HEK293 (cell line): ENCODE data around the gene ATP6AP2.

Experiments
- KLF10 ChIP-seq: fragments of 450-650 bp; IDR thresholded peaks from 2 replicates; pipeline ENCODE4 v1.5.1; 2018; ENCODE audit warnings: missing biosample characterization, mild to moderate bottlenecking, missing genetic modification characterization
- KLF16 ChIP-seq: fragments of 450-650 bp; formaldehyde crosslinking; IDR thresholded peaks from 2 replicates; pipeline ENCODE4 v1.5.1; 2017; ENCODE audit warnings: missing biosample characterization, missing genetic modification characterization
- OSR2 ChIP-seq: fragments of 450-650 bp; formaldehyde crosslinking; IDR thresholded peaks from 2 replicates; pipeline ENCODE4 v1.5.1; 2016; ENCODE audit warnings: missing biosample characterization, missing genetic modification characterization
- PATZ1 ChIP-seq: fragments of 450-650 bp; formaldehyde crosslinking; IDR thresholded peaks from 2 replicates; pipeline ENCODE4 v1.5.1; 2016; ENCODE audit warnings: missing biosample characterization, missing genetic modification characterization
- REST ChIP-seq: fragments of 450-650 bp; formaldehyde crosslinking; IDR thresholded peaks from 2 replicates; pipeline ENCODE4 v1.5.1; 2016; ENCODE audit warnings: missing biosample characterization, missing genetic modification characterization
- SALL2 ChIP-seq: fragments of 450-650 bp; formaldehyde crosslinking; IDR thresholded peaks from 2 replicates; pipeline ENCODE4 v1.5.0; 2017; ENCODE audit warnings: missing biosample characterization, mild to moderate bottlenecking, missing genetic modification characterization, borderline replicate concordance
- SP2 ChIP-seq: fragments of 450-650 bp; formaldehyde crosslinking; IDR thresholded peaks from 2 replicates; pipeline ENCODE4 v1.5.1; 2016; ENCODE audit warnings: missing biosample characterization, missing genetic modification characterization
- ZBTB1 ChIP-seq: fragments of 450-650 bp; formaldehyde crosslinking; IDR thresholded peaks from 2 replicates; pipeline ENCODE4 v1.5.1; 2016; ENCODE audit warnings: missing biosample characterization, missing genetic modification characterization
- ZNF175 ChIP-seq: fragments of 450-650 bp; formaldehyde crosslinking; IDR thresholded peaks from 2 replicates; pipeline ENCODE4 v1.5.1; 2016; ENCODE audit warnings: missing biosample characterization, missing genetic modification characterization
- ZNF202 ChIP-seq: fragments of 450-650 bp; formaldehyde crosslinking; IDR thresholded peaks from 2 replicates; pipeline ENCODE4 v1.5.1; 2016; ENCODE audit warnings: missing biosample characterization, missing genetic modification characterization, borderline replicate concordance
- ZNF221 ChIP-seq: fragments of 450-650 bp; formaldehyde crosslinking; IDR thresholded peaks from 2 replicates; pipeline ENCODE4 v1.5.1; 2017; ENCODE audit warnings: missing biosample characterization, missing genetic modification characterization, borderline replicate concordance
- ZSCAN30 ChIP-seq: fragments of 450-650 bp; IDR thresholded peaks from 2 replicates; pipeline ENCODE4 v1.5.1; 2018; ENCODE audit warnings: missing biosample characterization, mild to moderate bottlenecking, missing genetic modification characterization, moderate library complexity
- TF ChIP-seq, protein P1 (sequence below): fragments of 450-650 bp; formaldehyde crosslinking; IDR thresholded peaks from 2 replicates; pipeline ENCODE4 v1.5.1; 2016; ENCODE audit warnings: missing biosample characterization, missing genetic modification characterization

GRCh38 chrX:40531056-40531826, 49.5 kb upstream of the ATP6AP2 start:
- no peak for TF ChIP-seq KLF16 (tag by site-specific recombination)
- no peak for TF ChIP-seq ZNF221 (tag by site-specific recombination)
- TF ChIP-seq, protein P1, sequence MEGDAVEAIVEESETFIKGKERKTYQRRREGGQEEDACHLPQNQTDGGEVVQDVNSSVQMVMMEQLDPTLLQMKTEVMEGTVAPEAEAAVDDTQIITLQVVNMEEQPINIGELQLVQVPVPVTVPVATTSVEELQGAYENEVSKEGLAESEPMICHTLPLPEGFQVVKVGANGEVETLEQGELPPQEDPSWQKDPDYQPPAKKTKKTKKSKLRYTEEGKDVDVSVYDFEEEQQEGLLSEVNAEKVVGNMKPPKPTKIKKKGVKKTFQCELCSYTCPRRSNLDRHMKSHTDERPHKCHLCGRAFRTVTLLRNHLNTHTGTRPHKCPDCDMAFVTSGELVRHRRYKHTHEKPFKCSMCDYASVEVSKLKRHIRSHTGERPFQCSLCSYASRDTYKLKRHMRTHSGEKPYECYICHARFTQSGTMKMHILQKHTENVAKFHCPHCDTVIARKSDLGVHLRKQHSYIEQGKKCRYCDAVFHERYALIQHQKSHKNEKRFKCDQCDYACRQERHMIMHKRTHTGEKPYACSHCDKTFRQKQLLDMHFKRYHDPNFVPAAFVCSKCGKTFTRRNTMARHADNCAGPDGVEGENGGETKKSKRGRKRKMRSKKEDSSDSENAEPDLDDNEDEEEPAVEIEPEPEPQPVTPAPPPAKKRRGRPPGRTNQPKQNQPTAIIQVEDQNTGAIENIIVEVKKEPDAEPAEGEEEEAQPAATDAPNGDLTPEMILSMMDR (tag by site-specific recombination): no peak
- TF ChIP-seq SP2 (tag by site-specific recombination): no peak
- no peak for TF ChIP-seq ZBTB1 (tag by site-specific recombination)
- TF ChIP-seq REST (tag by site-specific recombination): no peak
- peak; percentile 65; the same call in 1 of the 2 replicates for TF ChIP-seq ZSCAN30 (tag by site-specific recombination)
- no peak for TF ChIP-seq SALL2 (tag by site-specific recombination)
- no peak for TF ChIP-seq ZNF202 (tag by site-specific recombination)
- TF ChIP-seq ZNF175 (tag by site-specific recombination): no peak
- peak; percentile 59 for TF ChIP-seq OSR2
- no peak for TF ChIP-seq KLF10 (tag by site-specific recombination)
- 0 out of 2 replicates have a peak, but pooled peaks have one; percentile 21 for TF ChIP-seq PATZ1 (tag by site-specific recombination)
